GM18951 (cell line): ENCODE measurements around the gene CLP1.
A peak's percentile ranks its signal among the peaks of the same experiment; 100 is the strongest.
"Not testable (repeated sequence)": the region's sequence is repeated elsewhere in the genome, so short reads cannot be mapped to it uniquely, and the experiment has no call there.

ENCODE experiments used
- POLR2A ChIP-seq: IDR thresholded peaks from 4 replicates; pipeline ENCODE4 v1.6.1; 2011; ENCODE audit warnings: mild to moderate bottlenecking; ENCODE audit not compliant: insufficient read length, insufficient read depth; ENCODE audit errors: extremely low read depth
- in situ Hi-C: fragments of 300-500 bp; cut with MboI; formaldehyde crosslinking; loops from one replicate; pipeline ENCODE4 v1.12.0; 2022; ENCODE audit warnings: low sequenced_read_pairs, mixed read lengths, inconsistent platforms; ENCODE audit not compliant: unreplicated experiment

CLP1 gene

GRCh38 chr11:57658023-57658361, 430 bp downstream of the CLP1 start:
- TF ChIP-seq POLR2A = no peak
- in situ Hi-C loops = no loop called here

- in situ Hi-C loops = no loop called here
- no peak for TF ChIP-seq POLR2A
These were observed 2.1 kb downstream of the CLP1 start for GRCh38 chr11:57659669-57660068.

DNA sequence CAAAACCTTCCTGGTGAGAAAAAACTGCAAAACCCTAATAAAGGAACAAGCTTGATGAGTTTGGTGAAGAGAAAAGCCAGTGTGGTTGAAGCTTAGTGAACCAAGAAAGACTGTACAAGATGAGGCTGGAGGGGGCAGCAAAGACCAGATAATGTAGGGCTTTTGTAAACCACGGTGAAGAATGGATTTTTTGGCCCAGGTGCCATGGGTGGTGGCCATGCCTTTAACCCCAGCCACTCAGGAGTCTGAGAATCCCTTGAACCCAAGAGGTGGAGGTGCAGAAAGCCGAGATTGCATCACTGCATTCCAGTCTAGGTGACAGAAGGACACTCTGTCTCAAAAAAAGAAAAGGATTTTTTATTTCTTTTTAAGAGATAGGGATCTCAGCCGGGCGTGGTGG, 5.3 kb downstream of the CLP1 start:
- in situ Hi-C loops = no loop called here
- TF ChIP-seq POLR2A = no peak

GRCh38 chr11:57663975-57664374, 6.4 kb downstream of the CLP1 start:
- no peak for TF ChIP-seq POLR2A
- in situ Hi-C loops = no loop called here

DNA sequence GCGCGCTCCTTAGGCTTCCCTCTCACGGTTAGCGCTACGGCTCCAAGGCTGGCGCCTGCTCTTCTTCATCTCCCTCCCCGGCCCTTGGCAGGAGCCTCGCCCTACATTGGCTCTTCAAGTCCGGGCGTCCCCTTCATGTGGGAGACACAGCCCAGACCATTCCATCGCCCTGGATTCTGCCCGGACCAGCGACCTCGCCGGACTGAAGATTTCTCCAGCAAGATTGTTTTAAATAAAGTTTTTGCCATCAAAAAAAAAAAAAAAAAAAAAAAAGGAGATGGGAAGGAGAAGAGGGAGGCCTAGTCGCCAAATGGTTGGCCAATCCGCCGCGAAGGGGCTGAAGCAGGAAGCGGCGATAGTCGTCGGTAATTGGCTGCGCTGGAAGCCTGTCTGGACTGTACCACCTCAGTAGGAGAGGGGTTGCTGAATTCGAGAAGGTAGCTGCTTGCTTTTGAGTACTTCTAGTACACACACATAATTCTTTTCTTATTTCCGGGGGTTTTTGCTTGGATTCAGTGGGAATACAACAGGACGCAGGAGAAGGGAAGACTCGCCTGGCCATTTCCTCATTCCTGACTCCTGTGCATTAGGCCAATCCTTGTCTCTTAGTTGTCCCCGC, 9.7 kb downstream of the CLP1 start:
- peak; percentile 55 for TF ChIP-seq POLR2A
- in situ Hi-C loops = no loop called here

DNA sequence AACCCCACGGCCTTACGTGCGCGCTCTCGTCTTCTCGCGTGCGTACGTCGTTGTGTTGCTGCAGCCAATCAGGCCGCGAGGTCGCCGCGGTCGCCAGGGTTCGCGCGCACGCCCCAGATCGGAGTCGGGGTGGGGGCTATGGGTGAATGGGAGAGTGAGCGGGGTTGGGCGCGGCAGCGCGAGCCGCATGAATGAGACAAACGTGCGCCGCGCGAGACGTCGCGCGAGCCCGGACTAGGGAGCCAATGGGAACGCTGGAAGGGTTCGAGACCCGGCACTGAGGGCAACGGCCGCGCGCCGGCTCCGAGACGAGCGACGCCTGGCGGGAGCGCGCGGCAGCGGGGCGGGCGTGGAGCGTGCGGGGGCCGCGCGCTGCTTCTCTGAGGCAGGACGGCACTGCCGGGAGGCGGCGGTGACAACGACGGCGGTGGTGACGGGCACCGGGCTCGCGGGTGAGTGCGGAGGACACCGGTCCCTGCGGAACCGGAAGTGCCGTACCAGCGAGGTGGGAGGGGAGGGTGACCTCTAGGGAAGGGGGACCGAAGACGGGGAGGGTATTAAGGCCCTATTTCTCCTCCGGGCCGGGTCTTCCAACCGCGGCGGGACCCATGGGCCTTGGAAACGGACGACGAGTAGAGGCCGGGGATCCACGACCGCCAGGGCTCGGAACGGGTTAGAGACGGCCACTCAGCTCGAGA, 10.3 kb downstream of the CLP1 start, which contains the start of gene ZDHHC5:
ZDHHC5 (plus strand) TSS at position 379 of the 698 bp plus-strand sequence. CDS start 4,977 bp downstream, outside the sequence.
- in situ Hi-C loops = no loop called here
- TF ChIP-seq POLR2A = peak; percentile 94

- in situ Hi-C loops = no loop called here
- TF ChIP-seq POLR2A = no peak
These were observed 10.8 kb downstream of the CLP1 start for GRCh38 chr11:57668434-57668782.

DNA sequence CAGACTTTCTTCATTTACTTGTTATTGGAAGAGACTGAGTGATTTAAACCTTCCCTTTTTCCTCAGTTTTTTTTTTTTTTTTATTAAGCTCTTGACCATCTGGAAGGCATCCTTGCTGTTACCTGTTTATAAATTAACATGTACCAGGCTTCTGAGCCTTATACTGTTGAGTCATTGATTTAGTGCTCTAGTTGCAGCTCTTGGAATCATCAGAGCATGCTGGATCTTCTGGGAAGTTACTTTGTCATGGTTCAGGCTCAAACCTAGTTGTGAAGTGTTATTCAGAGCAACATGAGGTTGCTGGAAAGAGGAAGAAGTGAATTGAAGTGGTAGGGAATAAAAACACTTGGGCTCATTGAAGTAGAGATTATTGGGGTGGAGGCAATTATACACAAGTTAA, 16.7 kb downstream of the CLP1 start:
- no peak for TF ChIP-seq POLR2A
- in situ Hi-C loops = no loop called here

DNA sequence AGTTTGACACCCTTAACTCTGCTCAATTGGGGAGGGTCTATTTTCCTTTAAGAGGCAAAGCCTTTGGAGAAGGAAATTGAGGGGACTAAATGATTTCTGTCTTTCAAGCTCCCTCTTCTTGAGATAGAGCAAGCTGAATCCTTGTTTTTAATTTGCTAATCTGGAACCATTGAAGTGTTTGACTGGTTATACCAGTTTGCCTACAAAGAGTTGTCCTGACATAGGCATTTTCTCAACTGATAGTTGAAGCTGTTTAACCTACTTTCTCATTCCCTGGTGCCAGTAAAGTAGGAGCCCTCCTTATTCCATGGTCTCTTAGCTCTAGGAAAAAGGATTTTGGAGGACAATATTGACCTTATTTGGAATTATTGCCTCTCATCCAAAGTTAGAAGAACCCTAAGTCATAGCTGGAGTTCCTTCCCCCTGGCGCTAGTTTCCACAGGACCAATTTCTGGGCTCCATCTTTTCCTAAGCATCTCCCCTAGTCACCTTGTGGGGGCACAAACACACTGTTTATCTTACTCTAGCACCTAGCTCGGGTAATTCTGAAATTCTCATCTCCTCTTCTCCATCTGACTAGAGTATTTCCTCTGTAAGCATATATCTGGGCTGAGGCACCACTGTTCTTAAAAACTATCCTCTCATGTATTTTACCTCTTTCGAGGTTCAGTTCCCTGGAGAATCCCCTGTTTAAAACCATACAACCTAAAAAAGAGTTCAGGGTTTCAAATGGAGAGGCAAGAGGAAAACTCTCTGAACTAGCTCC, 17.8 kb downstream of the CLP1 start:
- no peak for TF ChIP-seq POLR2A
- in situ Hi-C loops = no loop called here

DNA sequence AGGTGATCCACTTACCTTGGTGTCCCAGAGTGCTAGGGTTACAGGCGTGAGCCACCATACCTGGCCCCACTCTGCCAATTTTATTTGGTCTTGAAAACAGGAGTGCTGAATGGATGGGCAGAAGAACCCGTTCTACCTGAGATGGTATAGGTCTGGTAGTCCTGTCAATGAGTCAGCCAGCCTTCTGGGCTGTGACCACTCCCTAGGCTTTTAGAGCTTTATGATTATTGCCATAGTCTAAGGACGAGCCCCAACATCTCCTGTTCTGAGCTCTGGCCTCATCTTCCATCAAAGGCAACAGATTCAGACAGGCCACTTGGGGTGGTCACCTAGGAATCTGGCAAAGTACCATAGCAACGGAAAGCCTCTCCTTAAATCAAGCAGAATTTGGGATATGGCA, 21.8 kb downstream of the CLP1 start:
- no peak for TF ChIP-seq POLR2A
- in situ Hi-C loops = no loop called here

DNA sequence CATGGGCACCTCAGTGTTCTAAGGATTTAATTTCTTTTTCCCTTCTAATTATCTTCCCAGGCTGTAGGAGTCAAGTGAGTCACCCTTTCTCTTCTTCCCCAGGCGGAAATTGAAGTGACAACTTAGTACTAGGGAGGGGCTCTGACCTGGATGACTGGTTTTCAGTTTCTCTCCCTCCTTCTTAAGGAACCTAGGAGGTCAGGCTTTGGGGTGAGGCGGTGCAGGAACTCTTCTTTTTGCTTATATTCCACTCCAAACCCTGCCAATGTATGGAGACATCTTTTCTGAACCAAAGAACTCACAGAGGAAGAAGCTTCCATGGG, 23.0 kb downstream of the CLP1 start:
- no peak for TF ChIP-seq POLR2A
- in situ Hi-C loops = no loop called here

DNA sequence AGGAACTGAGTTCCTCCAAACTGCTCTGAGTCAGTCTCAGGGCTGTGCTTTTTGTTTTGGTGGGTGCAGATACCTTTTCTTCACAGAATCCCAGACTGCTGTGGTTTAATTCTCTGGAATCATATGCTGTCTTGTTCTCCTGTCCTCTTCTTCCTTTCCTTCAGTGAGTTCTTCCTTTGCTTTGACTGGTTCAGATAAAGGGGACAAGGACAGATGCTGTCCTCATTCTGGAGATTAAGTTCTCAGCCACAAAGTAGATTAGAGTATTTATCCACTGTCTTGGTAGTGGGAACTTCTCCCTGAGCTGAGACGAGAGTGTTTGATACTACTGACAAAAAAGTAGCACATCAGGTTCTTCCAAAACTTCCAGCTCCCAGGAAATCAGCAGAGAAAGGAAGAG, 23.6 kb downstream of the CLP1 start:
- no peak for TF ChIP-seq POLR2A
- in situ Hi-C loops = no loop called here

GRCh38 chr11:57690474-57690873, 32.9 kb downstream of the CLP1 start:
- in situ Hi-C loops = not testable (repeated sequence)

DNA sequence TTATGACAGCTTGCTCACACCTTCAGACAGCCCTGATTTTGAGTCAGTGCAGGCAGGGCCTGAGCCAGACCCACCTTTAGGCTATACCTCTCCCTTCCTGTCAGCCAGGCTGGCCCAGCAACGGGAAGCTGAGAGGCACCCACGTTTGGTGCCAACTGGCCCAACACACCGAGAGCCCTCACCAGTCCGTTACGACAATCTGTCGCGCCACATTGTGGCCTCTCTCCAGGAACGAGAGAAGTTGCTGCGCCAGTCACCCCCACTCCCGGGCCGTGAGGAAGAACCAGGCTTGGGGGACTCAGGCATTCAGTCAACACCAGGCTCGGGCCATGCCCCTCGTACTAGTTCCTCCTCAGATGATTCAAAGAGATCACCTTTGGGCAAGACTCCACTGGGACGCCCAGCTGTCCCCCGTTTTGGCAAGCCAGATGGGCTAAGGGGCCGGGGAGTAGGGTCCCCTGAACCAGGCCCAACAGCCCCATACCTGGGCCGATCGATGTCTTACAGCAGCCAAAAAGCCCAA, 41.3 kb downstream of the CLP1 start:
- TF ChIP-seq POLR2A = no peak
- in situ Hi-C loops = no loop called here
